CD4-positive, alpha-beta T cell treated with Interleukin-15 for 4 hours (primary cell): ENCODE measurements around the gene MIDN.

Experiments used
- DNase-seq: peaks from one replicate; pipeline ENCODE4 v3.0.0-alpha.2; 2020; ENCODE audit warnings: low spot score

MIDN gene

DNA sequence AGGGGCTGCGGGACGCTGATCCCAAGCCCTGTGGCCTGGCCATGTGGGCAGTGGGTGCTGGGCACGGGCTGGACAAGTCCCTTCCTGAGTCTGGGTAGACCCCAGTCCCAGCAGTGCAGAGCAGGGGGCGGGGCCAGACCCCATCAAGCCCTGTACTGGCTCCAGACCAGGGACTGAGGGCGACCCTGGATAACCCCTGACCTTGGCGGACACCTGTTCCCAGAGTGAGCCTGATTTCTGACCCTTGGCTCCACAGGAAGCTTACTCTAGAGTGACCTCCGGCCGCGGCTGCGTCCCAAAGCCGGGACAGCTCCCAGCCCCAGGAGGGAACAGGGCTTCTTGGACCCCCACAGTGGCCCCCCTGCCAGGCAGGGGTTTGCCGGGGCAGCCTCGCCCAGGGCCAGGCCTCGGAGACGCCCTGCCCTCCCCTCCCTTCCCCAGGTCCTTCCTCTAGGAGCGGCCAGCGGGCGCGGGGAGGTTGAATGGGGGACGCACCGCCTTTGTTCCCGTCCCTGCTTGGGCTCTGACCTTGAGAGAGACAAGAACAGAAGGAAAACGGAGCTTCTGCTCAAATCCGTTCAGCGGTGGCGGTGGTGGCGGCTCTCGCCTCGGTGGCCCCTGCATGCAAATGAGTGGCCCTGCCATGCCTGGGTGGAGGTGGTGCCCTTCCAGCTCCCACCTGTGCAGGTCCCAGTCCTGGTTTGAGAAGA, 35.0 kb downstream of the MIDN start:
- no peak for DNase-seq

DNA sequence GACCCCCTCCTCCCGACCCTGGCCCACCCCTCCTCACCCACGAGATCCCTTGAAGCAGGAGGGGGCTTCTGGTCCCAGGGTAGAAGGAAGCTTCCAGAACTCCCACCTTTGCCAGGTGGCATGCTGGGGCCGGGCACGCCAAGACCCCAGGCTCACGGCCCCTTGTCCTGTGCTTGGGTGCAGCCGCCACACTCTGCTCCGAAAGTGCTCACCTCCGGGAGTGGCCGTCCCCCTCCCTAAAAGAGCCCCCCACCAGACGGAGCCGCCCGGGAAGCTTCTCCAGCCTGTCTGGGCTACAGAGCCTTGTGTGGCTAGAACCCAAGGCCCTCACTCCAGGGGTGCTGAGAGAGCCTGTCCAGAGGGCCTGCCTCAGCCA, 35.5 kb downstream of the MIDN start:
- no peak for DNase-seq

DNA sequence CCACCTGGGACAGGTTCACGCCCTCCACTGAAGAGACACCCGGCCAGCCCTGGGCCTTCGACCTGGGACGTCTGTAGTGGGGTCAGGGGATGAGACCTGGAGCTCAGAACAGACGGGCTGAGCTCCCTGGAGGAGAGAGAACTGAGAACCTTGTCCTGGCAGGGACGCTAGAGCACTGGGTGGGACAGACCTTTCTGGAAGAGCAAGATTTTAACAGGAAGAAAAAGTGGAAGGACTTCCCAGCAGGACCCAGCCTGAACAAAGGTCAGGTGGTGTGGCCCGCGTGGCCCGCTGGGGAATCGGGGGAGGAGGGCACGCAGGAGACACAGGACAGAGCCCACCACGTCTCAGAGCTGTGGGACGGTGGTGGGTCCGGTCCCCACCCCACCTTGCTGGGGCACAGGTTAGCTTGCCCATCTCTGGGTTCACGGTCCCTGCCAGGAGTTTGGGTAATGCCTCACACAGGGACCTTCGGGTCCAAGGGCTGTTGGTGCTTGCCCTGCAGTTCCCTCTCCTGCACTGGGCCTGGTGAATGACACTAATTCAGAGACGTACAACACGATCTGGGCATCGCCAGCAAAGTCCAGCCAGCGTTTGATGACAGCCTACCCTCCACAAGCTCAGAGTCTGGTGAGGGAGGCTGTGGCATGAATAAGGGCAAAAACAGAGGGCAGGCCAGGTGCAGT, 36.1 kb downstream of the MIDN start:
- DNase-seq = no peak

DNA sequence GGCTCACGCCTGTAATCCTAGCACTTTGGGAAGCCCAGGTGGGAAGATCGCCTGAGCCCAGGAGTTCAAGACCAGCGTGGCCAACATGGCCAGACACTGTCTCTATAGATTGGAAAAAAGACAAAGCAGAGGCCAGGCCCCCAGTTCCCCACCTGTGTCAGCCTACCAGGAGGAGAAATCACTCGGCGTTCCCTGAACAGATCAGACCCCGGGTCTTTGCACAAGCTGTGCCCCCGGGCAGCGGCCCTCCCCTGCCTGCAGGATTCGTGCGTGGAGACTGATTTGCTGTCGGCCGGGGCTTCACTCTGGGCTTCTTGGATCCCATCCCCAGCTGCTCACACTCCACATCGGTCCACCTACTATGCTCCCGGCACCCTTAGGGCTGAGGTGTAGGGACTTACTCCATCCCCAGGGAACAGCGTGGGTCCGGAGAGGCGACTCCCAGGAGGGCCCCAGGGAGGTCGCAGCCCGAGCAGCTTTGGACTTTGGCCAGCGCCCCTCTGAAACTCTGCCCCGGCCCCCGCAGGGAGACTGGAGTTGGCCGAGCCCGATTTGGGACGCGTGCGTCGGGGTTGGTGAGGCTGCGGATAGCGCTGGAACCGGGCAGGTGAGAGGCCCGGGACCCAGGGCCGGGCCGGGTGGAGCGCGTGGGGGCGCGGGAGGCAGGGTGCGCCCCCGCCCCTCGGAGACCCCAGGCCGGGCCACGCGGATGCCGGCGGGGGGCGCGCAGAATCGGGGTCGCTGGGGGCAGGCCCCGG, 36.8 kb downstream of the MIDN start:
- no peak for DNase-seq

DNA sequence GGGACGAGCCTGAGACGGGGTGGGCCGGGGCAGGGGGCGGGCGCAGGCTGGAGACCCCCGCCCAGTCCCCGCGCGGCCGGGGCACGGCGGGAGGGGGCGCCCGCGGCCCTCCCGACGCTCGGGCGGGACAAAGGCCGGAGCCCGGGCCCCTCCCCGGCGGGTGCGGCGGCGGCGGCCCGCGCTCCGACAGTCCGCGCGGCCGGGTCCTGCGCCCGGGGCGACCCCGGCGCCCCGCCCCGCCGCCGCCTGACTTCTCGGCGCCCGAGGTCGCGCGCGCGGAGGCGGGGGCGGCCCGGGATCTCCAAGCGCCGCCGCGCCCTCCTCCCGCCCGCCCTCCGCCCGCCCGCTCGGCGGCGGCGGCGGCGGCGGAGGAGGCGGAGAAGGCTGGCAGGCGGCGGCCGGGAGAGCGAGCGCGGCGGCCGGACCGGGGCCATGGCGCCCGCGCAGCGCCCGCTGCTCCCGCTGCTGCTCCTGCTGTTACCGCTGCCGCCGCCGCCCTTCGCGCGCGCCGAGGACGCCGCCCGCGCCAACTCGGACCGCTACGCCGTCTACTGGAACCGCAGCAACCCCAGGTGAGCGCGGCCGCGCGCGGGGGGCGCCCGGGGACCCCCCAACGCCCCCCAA, 37.5 kb downstream of the MIDN start, which contains the start of gene EFNA2:
TSS of gene EFNA2 (plus strand) at position 137 of the 624 bp plus-strand sequence. CDS start at position 433, 296 bp downstream.
- DNase-seq = no peak

DNA sequence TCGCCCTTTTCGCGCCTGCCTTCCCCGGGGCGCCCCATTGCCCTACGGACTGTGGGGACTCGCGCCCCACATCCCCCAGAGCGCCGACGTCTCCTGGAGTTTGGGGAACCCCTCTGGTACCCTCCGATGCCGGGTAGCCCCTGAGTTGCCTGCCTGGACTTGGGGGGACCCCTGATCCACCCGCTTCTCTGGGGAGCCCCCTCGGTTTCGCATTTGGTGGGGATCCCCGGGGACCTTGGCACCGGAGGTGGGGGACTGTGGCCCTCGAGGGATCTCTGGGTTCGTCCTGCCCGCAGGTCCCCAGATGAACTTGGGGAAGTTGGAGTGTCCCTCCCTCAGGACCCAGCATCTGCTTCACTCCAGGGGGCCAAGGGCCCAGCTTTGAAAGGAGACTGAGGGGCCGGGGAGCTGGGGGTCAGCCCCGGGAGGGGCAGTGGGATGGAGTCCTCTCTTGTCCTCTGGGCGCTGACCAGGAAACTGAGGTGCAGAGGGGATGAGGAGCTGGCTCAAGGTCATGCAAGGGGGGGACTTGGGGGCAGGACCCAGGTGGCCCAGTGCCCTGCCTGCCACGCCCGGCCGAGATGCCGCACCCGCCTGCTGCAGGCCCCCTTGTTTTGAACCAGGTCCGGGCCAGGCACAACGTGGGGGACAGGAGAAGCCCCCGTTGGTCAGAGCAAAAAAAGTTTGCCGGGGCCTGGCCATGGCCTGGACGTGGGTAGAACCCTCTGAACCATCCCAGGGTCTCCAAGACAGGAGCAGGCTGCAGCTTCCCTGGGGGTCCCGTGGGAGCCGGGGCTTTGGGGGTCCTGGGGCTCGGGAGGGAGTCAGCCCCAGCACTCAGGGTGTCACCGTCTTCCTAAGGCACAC, 38.3 kb downstream of the MIDN start:
- no peak for DNase-seq

DNA sequence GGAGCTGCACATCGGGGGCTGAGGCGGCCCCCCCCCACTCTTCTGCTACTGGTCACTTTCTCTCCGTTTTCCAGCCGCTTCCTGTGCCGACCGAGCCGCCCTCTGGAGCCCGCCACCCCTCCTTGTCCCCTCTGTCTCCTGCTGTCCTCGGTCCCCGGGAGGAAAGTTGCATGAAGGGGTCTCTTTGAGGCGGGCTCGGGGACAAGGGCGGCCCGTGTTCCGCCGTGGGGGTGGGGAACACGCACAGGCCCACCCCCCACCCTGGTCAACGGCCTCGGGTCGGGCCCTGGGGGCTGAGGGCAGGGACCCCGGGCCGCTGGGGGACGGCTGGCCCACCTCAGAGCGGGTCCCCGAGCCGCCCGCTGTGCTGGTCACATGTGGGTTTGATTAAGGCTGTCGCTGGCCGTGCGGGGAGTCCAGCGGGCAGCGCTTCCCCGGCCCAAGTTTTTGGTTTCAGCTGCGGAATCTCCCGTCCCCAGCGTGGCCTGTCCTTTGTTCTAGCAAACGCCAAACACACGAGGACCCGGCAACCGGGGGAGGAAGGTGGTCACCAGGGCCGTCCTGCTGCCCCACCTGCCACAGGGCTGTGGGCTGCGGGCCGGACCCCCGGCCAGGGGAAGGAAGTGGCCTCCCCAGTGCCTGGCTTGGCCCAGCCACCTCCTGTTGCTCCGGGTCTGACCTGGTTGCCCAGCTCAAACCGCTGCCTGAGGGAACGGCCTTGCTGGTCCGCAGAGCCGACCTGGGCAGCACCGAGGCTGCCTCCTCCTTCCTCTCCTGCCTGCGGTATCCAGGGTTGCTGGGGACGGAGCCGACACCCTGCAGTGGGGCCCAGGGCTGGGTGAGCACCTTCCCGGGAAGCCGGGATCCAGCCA, 39.2 kb downstream of the MIDN start:
- no peak for DNase-seq

DNA sequence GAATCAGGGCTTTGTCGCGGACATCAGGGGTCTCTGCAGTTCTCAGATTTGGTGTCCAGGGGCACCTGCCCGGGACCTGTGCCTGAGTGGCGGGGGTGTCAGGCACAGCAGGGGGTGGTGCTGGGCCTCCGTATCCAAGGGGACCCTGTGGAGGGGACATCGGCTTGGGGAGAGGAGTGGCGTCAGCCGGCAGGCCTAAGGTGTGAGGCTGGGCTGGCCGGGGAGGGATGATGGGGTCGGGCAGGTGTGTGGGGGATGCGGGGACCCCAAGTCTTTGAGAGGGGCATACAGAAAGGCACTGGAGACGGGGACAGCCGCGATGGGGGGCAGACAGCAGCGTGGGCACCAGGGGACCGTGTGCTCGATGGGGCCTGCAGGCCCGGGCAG, 39.8 kb downstream of the MIDN start:
- no peak for DNase-seq

DNA sequence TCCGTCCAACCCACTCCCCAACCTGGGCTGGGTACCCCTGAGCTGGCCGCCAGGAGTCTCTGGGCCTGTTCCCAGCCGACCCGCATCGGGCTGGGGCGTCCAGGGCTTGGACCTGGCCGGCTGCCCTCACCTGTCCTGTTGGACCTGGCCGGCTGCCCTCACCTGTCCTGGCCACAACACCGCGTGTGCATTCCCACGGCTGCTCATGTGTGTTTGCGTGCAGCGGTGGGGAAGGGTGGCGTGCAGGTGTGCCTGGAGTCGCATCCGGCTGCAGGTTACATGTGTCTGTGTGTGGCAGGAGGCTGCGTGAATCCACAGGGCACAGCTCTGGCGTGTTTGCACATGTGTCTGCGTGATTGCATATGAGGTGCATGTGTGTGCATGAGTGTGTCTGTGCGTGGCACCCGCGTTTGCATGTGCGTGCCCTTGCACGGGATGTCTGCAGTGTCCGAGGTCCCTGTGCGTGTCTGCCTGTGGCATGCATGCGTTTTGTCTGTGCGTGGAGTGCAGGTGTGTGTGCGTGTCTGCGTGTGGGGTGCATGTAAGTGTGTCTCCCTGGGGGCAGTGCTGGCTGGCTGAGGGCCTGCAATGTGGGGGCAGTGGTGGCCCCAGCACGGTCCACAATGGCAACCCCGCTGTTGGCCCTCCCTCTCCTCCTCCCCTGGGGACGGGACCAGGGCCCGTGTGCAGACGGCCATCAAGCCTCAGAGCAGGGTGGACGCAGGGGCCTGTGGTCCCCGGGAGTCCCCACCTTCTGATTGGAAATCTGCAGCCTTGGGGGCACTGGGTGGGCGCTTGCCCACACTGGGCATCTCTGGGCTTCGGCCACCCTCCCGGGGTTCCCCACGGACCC, 40.7 kb downstream of the MIDN start:
- DNase-seq = no peak

DNA sequence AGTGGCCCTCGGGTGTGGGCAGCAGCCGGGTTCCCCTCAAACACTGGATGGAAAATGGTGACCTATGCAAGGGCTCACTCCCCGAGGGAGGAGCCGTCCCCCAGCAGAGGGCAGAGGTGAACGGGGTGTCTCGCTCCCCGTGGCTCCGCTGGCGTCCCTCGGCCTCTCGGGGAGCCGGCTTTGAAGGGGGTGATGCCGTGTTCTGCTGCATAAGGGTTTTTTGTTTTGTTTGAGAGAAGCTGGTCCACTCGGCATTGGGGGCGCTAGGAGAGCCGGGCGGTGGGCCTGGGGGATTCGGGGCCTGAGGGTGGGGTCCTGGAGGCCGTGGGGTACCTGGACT, 41.3 kb downstream of the MIDN start:
- DNase-seq = no peak

DNA sequence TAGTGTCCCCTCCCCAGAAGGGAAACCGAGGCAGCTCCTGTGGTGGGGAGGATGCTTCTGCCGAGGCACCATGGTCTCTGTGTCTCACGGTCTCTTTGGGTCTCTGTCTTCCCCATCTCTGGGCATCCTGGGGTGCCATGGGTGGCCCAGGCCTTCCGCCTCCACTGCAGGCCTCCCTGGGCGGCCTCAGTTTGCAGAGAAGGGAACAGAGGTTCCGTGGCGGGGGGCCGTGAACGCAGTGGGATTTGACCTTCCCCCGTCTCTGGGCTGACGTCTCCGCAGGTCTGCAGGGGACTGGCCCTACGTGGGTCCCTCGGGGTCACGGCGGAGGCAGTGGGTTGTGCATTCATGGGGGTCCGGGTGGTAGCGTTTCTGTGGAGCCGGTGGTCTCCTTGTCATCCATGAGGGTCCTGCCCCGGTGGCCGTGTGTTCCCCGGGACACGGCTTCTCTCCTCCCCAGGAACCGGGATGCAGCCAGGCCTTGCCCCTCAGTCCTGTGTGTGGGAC, 41.9 kb downstream of the MIDN start:
- DNase-seq = no peak

DNA sequence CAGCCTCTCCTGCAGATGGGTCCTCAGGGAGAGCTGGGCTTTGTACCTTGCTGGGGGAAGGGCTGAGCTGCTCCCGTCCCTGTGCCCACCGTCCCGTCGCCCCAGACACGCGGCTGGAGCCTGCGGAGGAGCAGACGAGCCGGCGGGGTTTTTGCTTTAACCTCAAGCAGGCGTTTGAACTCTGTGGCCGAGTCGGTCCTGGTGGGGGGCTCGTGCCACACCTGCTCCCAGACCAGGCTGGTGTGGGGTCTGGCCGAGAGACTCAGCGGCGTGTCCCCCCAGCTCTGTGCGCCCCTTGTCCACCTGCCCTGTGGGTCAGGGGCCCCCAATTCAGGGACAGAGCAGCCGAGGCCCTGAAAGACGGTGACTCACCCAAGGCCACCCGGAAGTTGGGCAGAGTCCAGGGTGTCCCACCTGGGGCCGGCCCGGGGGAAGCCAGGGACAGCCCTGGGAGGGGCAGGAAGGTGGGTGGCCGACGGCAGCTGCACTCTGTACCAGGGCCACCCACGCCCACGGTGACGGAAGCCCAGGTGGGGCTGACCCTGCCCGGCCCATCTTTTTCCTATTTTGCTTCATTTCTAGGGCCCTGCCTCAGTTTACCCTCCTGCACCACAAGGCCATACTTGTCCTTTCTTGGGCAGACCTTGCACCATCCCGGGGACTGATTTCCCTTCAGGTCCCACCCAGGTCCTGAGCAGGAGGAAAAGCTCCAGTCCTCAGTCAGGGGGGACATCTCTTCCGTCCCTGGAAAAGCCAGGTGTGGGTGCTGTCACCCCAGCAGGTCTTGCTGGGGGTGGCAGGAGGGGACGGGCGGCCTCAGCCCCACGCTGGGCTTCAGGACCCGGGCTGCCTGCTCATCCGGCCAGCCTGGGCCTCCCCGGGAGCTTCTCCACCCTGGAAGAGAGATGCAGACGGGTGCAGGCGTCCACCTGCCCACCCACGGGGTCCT, 42.6 kb downstream of the MIDN start:
- DNase-seq = no peak

DNA sequence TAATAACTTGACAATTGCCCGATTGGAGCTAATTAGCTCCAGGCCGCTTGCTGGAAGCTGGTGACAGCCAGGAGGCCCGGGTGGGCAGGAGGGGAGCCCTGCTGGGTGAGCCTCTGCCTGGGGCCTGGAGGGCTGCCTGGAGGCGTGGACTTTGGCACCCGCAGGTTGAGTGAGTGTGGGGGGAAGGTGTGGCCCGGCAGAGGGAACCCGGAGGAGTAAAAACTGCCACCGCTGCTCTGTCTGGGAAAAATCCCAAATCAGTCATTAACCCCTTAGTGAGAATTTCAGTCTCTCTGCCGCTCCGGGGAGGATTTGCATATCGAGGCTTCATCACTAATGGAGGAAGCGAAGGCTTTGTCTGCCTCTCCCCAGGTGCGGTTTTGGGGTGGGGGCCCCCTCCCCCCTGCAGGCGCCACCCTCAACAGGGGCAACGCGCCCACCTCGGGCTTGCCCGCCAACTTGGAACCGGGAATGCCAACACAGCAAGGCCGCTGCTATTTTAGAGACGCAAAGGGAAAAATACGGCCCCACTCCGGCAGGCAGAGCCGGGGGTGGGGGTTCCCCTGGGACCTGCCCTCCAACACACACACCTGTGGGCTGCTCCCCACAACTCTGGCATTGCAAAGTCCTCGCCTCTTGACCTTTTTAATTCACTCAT, 43.5 kb downstream of the MIDN start:
- DNase-seq = no peak

DNA sequence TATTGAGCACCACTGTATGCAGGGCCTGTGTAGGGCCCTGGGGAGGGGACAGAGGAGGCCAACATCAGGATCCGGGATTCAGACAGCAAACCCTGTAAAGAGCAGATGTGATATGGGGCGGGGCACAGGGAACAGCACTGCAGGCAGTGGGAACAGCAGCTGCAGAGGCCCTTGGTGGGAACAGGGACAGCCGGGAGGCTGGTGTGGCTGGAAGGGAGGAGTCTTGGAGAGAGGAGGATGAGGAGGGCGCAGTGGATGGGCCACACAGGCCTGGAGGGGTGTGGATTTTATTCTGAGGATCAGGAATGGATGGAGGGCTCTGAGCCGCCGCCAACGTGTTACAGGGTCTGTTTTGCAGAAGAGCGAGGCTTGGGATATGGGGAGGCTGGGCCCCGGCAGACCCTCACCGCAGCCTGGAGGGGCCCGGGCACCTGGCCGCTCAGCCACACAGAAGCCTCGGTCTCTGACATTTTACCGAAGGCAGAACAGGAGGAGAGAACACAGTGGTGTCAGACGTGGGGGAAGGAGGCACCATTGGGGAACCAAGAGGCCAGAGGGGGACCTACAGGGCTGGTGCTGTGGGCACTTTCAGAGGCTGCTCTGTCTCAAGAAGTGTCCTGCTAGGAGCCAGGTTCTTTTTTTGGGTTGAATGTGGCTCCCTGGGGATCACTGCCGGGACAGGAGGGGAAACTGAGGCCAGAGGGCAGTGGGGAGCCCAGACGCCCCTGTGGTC, 44.2 kb downstream of the MIDN start:
- DNase-seq = no peak

DNA sequence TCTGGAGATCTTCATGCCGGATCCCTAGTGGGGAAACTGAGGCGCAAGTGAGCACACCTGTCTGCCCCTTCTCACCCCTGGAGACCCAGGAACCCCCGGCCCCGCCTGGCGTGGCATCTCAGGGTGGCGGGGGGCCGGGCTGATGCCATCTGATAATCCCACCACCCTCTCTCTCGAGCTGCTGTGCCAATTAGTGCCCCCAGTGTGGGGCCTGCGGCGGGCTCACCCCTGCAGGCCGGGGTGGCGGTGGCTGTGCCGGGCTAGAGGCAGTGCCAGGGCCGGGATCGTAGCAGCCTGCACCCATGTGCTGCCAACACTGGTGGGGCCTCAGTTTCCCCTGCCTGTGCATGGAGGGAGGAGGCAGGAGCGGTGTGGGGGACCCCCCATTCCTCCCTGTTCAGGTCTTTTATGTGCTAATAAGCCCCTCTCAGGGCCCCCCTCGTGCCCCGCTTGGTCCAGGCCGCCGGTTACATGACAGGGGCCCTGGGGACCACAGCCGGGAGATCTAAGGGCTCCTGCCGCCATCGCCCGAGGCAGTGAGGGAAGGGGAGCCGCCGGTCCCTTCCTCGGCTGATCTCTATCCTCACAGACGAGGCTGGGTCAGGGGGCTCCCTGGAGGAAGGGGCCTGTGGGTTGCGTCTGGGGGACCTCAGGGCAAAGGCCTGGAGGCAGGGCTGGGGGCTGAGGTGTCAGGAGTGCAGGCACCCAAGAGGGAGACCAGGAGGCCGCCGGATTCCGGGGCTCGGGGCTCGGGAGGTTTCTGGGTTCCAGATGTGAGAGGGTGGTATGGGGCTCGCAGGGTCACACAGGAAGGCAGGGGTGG, 45.6 kb downstream of the MIDN start:
- no peak for DNase-seq

DNA sequence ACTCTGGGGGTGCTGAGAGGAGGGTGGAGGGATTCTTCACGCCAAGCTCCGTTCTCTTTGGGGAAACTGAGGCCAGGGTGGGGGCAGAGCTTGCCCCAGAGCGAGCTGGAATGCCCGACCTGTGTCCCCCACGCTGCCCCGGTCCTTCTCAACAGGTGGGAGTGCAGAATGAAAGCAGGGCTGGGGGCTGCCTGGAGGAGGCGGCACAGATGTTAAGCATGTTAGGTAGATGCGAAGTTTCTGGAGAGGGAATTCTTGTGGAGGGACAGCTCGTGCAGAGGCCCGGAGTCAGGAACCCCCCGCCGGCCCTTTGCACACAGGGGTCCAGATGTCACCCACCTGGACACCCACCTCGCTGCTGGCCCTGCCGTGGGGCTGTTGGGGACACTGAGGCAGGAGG, 46.3 kb downstream of the MIDN start:
- DNase-seq = no peak
